ENCODE results near the gene IDUA. TPM values are rescaled to one million over a fixed set of nuclear protein-coding genes. Genes with fewer than 3 reads are reported as not detected.

IDUA gene
- total RNA-seq, 2 donors from 2014 or later = 8.9 to 10.2 TPM

DNA sequence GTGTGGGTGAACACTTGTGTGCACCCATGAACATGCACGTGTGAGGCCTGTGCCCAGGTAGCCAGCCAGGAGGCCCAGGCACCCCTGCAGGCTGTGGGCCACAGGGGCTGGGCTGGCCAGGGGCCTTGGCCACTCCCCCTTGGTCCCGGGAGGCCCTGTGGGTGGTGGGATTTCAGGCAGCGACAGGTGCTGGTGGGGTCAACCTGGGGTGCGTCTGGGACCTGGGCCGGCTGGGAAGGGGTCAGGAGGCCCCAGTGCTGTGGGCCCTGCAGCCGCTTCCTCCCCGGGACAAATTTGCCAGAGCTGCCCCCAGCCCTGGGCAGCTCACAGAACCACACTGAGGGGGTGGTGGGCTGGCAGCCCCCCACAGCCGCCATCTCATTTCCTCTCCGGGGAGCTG is 32.5 kb downstream of the IDUA start:
- Histone ChIP-seq H3K4me3 (no peak overlapping the region), H3K36me3 (peaks cover under 1% of the 10 kb centered on the region), H3K4me1 (no peaks in the 10 kb centered on the region), H3K27me3 (no peaks in the 10 kb centered on the region), H3K27ac (no peak overlapping the region), H3K9me3 (no peaks in the 10 kb centered on the region)
- no peak for DNase-seq (ENCODE audit: low spot score)
- no peak for TF ChIP-seq CTCF (IDR thresholded peaks at IDR 0.05)

GRCh38 chr4:1019729-1020470 is 33.1 kb downstream of the IDUA start:
- Histone ChIP-seq H3K4me3 (no peak overlapping the region), H3K36me3 (peaks cover 6% of the 10 kb centered on the region), H3K9me3 (no peaks in the 10 kb centered on the region), H3K27ac (no peak overlapping the region), H3K27me3 (no peaks in the 10 kb centered on the region), H3K4me1 (no peaks in the 10 kb centered on the region)
- no peak for TF ChIP-seq CTCF (IDR thresholded peaks at IDR 0.05)
- DNase-seq (ENCODE audit: low spot score) = no peak

GRCh38 chr4:1021386-1022050 is 34.7 kb downstream of the IDUA start:
- no peaks in the 10 kb centered on the region for H3K9me3 ChIP-seq
- no peak for TF ChIP-seq CTCF (IDR thresholded peaks at IDR 0.05)
- DNase-seq (ENCODE audit: low spot score) = no peak
- H3K4me3 ChIP-seq = no peak overlapping the region
- no peak overlapping the region for H3K27ac ChIP-seq
- H3K4me1 ChIP-seq = peaks cover 0 to 5% of the 10 kb centered on the region in 2 donors
- no peaks in the 10 kb centered on the region for H3K27me3 ChIP-seq
- peaks cover 13% of the 10 kb centered on the region for H3K36me3 ChIP-seq

DNA sequence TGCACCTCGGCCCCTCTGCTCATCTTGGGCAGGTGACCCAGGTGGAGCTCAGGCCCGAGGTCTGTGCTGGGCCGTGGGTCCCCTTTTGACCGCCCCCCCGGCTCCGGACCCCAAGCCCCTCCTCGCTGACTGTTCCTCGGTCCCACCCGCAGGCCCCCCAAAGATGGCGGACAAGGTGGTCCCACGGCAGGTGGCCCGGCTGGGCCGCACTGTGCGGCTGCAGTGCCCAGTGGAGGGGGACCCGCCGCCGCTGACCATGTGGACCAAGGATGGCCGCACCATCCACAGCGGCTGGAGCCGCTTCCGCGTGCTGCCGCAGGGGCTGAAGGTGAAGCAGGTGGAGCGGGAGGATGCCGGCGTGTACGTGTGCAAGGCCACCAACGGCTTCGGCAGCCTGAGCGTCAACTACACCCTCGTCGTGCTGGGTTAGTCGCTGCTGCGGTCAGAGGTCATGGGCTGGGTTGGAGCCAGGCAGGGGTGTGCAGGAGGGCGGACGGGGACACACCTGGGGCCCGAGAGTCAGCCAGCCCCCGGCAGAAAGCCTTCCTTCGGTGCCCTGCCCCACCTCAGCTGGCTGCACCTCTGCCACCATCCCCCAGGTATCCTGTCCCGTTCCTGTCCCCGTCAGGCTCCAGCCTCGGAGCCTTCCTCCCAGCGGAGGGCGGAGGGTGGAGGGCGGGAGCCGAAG is 35.4 kb downstream of the IDUA start:
- H3K4me1 ChIP-seq = peaks cover 0 to 5% of the 10 kb centered on the region in 2 donors
- H3K27ac ChIP-seq = no peak overlapping the region
- DNase-seq (ENCODE audit: low spot score) = no peak
- no peaks in the 10 kb centered on the region for H3K9me3 ChIP-seq
- TF ChIP-seq CTCF (IDR thresholded peaks at IDR 0.05) = no peak
- no peaks in the 10 kb centered on the region for H3K27me3 ChIP-seq
- peaks cover 13% of the 10 kb centered on the region for H3K36me3 ChIP-seq
- H3K4me3 ChIP-seq = no peak overlapping the region

- Histone ChIP-seq H3K27ac (no peak overlapping the region), H3K4me1 (peaks cover 0 to 5% of the 10 kb centered on the region in 2 donors), H3K27me3 (no peaks in the 10 kb centered on the region), H3K9me3 (no peaks in the 10 kb centered on the region), H3K36me3 (peaks cover 13% of the 10 kb centered on the region), H3K4me3 (no peak overlapping the region)
- DNase-seq (ENCODE audit: low spot score) = no peak
- TF ChIP-seq CTCF (IDR thresholded peaks at IDR 0.05) = no peak
Measured at GRCh38 chr4:1022739-1023066, 35.9 kb downstream of the IDUA start.
